Breast epithelium (tissue), 4 donors: ENCODE measurements around the gene TPPP3. TPM values are rescaled to one million over a fixed set of nuclear protein-coding genes. Genes with fewer than 3 reads are reported as not detected.

ENCODE experiments used
- DNase-seq, 2 donors: peaks; one replicate each; pipeline ENCODE4 v3.0.0-alpha.2; 2019; ENCODE audit warnings: low spot score in 2 of 2
- H3K27ac ChIP-seq, 2 donors: fragments of 200-600 bp; sonication (generic) in 1 of 2; one replicate each; pipeline ENCODE4 v1.5.1; 2016 to 2019; ENCODE audit warnings: mild to moderate bottlenecking in 1 of 2
- H3K27me3 ChIP-seq, 2 donors: fragments of 200-600 bp; sonication (generic) in 1 of 2; one replicate each; pipeline versions ENCODE4 v1.5.1 to v1.6.0; 2017 to 2019; ENCODE audit warnings: control low read depth in 1 of 2, mild to moderate bottlenecking in 1 of 2
- H3K36me3 ChIP-seq: fragments of 200-600 bp; one replicate; pipeline ENCODE4 v1.5.1; 2019
- H3K4me1 ChIP-seq, 2 donors: fragments of 200-600 bp; sonication (generic); one replicate each; pipeline ENCODE4 v1.5.1; 2016 to 2019; ENCODE audit warnings: control low read depth in 1 of 2
- H3K4me3 ChIP-seq, 3 donors: fragments of 200-600 bp; sonication (generic); 1 replicate in 2 of 3; 2 replicates in 1 of 3; pipeline ENCODE4 v1.5.1; 2016 to 2019; ENCODE audit warnings: mild to moderate bottlenecking in 3 of 3, moderate library complexity in 2 of 3
- H3K9me3 ChIP-seq, 2 donors: fragments of 200-600 bp; sonication (generic) in 1 of 2; one replicate each; pipeline ENCODE4 v1.5.1; 2016 to 2019; ENCODE audit warnings: control low read depth in 1 of 2
- POLR2A ChIP-seq: fragments of 450-650 bp; IDR thresholded peaks from one replicate; pipeline ENCODE4 v1.6.1; 2016; ENCODE audit warnings: antibody characterized with exemption, mild to moderate bottlenecking, moderate library complexity
- POLR2AphosphoS5 ChIP-seq, 3 donors: sonication (generic); formaldehyde crosslinking; IDR thresholded peaks; one replicate each; pipeline ENCODE4 v1.6.1; 2017; ENCODE audit warnings: antibody characterized with exemption in 3 of 3
- intact Hi-C: fragments of 100-400 bp; cut with DNase I; formaldehyde crosslinking; loops from one replicate; pipeline ENCODE4 v1.15.1; 2023; ENCODE audit warnings: low total_unique reads
- total RNA-seq, 3 donors: library from RNA; depleted of rRNA; stranded (reverse); fragments of >200 nt; gene quantifications; one replicate each; pipeline ENCODE4 v1.1.0, GENCODE V29; 2016
- TF ChIP-seq, protein P1 (sequence below), 3 donors: fragments of 450-650 bp; IDR thresholded peaks; one replicate each; pipeline ENCODE4 v1.5.1; 2016 to 2017; ENCODE audit warnings: antibody characterized with exemption in 3 of 3, mild to moderate bottlenecking in 3 of 3, moderate library complexity in 3 of 3

Gene TPPP3
- total RNA-seq = 1 to 10 TPM; 1.3 to 6.9 (median 3.6) TPM

GRCh38 chr16:67393111-67393787 lies at the start of gene TPPP3:
Gene TPPP3 (minus strand): TSS chr16:67393498. CDS start chr16:67391111, 2,387 bp downstream.
- intact Hi-C loops = no loop called here
- TF ChIP-seq POLR2A = peak; percentile 15
- TF ChIP-seq, protein P1, sequence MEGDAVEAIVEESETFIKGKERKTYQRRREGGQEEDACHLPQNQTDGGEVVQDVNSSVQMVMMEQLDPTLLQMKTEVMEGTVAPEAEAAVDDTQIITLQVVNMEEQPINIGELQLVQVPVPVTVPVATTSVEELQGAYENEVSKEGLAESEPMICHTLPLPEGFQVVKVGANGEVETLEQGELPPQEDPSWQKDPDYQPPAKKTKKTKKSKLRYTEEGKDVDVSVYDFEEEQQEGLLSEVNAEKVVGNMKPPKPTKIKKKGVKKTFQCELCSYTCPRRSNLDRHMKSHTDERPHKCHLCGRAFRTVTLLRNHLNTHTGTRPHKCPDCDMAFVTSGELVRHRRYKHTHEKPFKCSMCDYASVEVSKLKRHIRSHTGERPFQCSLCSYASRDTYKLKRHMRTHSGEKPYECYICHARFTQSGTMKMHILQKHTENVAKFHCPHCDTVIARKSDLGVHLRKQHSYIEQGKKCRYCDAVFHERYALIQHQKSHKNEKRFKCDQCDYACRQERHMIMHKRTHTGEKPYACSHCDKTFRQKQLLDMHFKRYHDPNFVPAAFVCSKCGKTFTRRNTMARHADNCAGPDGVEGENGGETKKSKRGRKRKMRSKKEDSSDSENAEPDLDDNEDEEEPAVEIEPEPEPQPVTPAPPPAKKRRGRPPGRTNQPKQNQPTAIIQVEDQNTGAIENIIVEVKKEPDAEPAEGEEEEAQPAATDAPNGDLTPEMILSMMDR (IDR thresholded peaks at IDR 0.05) = peak; percentile 42 to 75 (median 65)
- TF ChIP-seq POLR2AphosphoS5 (IDR thresholded peaks at IDR 0.05) = peak in 1 of 3 donors; percentile 30

DNA sequence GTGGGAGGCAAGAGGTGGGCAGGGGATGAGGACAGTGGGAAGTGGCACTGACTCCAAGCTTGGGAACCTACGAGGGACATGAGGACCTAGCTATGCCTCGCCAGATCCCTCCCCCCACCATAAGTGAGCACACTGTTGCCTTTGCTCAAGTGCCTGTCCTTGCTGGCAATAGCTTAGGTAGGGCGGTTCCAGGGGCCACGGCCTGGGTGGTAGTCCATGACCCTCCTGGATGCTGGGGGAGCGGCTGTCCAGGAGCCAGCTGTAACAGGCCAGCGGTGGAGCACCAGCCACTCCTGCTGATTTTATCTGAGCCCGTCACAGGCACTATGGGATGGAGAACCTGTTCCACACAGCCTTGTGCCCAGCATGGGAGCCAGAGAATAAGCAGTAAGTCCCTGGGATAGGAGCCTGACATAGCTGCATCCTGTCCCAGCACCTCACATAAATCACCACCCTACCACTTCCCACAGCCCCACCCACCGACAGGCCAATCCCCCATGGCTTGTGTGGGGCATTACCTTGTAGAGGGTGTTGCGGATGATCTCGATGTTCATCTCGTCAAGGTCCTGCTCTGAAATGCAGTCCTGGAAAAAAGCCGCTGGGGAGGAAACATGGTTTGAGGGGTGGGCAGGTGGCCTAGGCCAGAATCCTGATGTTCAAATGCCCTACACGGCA lies 49.4 kb upstream of the TPPP3 start:
- no peak for DNase-seq
- H3K36me3 ChIP-seq = no peaks in the 10 kb centered on the region
- intact Hi-C loops = no loop called here
- no peak for TF ChIP-seq POLR2AphosphoS5 (IDR thresholded peaks at IDR 0.05)
- TF ChIP-seq, protein P1 (IDR thresholded peaks at IDR 0.05) = no peak
- no peak for TF ChIP-seq POLR2A
- no peak overlapping the region for H3K4me3 ChIP-seq
- H3K4me1 ChIP-seq = peaks cover 24 to 54% of the 10 kb centered on the region in 2 donors
- no peaks in the 10 kb centered on the region for H3K9me3 ChIP-seq
- peak overlapping the region; percentile 66 to 87 for H3K27ac ChIP-seq
- no peaks in the 10 kb centered on the region for H3K27me3 ChIP-seq

More at GRCh38 chr16:67393111-67393787, at the start of gene TPPP3:
- Histone ChIP-seq H3K36me3 (no peaks in the 10 kb centered on the region), H3K27ac (peak within 1 kb of the TSS; percentile 73 to 82), H3K9me3 (no peaks in the 10 kb centered on the region), H3K27me3 (no peaks in the 10 kb centered on the region), H3K4me1 (peaks cover 6 to 25% of the 10 kb centered on the region in 2 donors), H3K4me3 (peak within 1 kb of the TSS; percentile 42 to 65 (median 43))
- peak; percentile 78 to 95 for DNase-seq

DNA sequence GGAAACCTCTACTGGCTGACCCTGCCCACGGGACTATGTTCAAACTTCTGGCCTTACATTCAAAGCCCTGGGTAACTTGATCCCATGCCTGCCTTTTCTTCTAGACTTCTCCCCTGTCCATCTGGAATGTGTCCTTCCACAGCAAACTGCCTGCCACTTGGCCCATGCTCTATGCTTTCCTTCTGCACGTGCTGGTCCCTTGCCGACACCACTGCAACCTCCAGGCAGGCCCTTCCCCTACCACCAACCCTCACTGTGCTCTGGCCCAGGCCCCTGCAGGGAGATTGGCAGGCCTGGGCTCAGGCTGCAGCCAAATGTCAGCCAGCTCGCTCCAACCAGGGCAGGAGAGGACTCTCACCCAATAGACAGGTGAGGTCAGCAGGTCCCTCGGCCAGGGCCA lies 48.6 kb upstream of the TPPP3 start:
- H3K4me3 ChIP-seq = no peak overlapping the region
- no peaks in the 10 kb centered on the region for H3K9me3 ChIP-seq
- DNase-seq = no peak
- peaks cover 22 to 51% of the 10 kb centered on the region in 2 donors for H3K4me1 ChIP-seq
- intact Hi-C loops = no loop called here
- no peaks in the 10 kb centered on the region for H3K36me3 ChIP-seq
- no peaks in the 10 kb centered on the region for H3K27me3 ChIP-seq
- peak overlapping the region; percentile 57 to 87 for H3K27ac ChIP-seq
- no peak for TF ChIP-seq POLR2A
- TF ChIP-seq, protein P1 (IDR thresholded peaks at IDR 0.05) = no peak
- TF ChIP-seq POLR2AphosphoS5 (IDR thresholded peaks at IDR 0.05) = no peak

DNA sequence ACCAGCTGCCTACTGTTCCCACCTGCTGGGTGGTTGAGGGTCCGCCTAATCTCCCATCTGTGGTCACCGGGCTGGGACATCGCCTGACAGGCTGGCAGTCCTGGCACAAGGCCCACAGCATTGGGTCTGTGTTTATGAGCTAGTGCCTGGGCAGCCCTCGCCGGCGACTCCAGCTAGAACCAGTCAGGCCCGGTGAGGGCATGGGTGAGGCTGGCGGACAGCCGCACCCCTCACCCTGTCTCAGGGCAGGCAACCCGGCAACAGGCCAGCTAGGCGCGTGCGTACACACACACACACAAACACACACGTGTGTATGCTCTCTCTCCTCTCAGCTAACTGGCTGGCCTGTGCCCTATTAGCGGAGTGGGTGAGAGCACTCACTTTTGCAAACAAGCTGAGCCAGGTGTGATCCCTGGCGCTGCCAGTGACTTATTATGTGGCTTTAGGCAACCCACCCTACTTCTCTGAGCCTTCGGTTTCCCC lies 48.0 kb upstream of the TPPP3 start:
- H3K27me3 ChIP-seq = no peaks in the 10 kb centered on the region
- H3K27ac ChIP-seq = peak overlapping the region; percentile 57 to 87
- no peaks in the 10 kb centered on the region for H3K9me3 ChIP-seq
- H3K36me3 ChIP-seq = no peaks in the 10 kb centered on the region
- DNase-seq = peak; percentile 94 to 96
- no peak overlapping the region for H3K4me3 ChIP-seq
- TF ChIP-seq, protein P1 (IDR thresholded peaks at IDR 0.05) = no peak
- no peak for TF ChIP-seq POLR2A
- TF ChIP-seq POLR2AphosphoS5 (IDR thresholded peaks at IDR 0.05) = peak in 1 of 3 donors; percentile 76
- peaks cover 16 to 45% of the 10 kb centered on the region in 2 donors for H3K4me1 ChIP-seq
- intact Hi-C loops = no loop called here
